ENCODE measurements around the gene PRKACG.
"Not testable (repeated sequence)": the region's sequence is repeated elsewhere in the genome, so short reads cannot be mapped to it uniquely, and the experiment has no call there.

The PRKACG gene

GRCh38 chr9:69023650-69024049, 9.7 kb upstream of the PRKACG start:
- no peak for DNase-seq

DNA sequence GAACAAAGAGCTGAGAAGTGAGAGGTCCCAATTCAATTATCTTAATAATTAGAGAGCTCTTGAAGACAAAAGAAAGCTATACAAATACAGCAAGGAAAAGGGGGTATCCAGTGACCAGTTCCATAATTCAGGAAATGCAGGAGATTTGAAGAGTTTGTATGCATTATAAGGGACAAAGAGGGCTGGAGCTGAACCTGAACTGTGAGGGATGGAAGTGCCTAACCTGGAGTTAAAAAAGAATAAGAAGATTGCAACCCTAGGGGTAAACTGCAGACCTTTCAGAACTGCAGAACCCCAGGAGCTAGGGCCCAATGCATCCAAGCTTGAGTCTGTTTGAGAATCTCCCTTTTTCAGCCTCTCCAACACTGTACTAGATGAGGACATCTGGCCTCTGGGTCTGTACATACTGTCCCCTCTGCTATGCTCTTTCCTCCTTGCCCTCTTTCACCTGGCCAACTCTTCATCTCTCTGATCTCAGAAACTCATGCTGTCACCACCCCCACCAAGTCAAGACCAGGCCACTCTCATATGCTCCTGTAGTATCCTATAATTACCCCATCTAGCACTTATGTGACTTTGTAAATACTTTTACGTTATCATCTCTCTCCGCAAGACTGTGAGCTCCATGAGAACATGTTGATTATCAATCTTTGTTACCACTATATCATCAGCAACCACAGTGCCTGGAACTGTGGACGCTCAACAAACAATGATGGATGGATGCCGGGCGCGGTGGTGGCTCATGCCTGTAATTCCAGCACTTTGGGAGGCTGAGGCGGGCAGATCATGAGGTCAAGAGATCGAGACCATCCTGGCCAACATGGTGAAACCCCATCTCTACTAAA, 6.6 kb upstream of the PRKACG start:
- no peak for DNase-seq

- DNase-seq: no peak
These were observed 5.9 kb upstream of the PRKACG start for GRCh38 chr9:69019808-69020207.

DNA sequence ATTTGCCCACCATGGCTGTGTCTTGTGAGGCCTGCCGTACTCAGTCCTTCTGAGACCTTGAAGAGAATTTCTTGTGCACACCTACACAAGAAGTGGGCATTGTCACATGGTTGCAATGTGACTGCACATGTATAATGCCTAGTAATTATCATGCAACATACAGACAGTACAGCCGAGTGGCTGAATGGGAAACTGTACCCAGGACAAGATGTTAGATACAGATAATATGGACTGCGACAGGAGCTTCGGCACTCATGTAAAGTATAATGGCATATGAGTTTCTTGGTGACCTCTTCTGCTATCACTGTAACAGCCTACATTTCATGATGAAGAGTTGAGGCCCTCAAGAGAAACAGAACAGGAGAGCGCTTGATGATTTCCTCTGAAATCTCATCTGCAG, 4.8 kb upstream of the PRKACG start:
- no peak for DNase-seq

- DNase-seq: no peak
These were observed 2.5 kb upstream of the PRKACG start for GRCh38 chr9:69016191-69017096.

- no peak for DNase-seq
These were observed 558 bp downstream of the PRKACG start for GRCh38 chr9:69013382-69013727.

GRCh38 chr9:69012696-69013381, 1.1 kb downstream of the PRKACG start:
- no peak for DNase-seq

DNA sequence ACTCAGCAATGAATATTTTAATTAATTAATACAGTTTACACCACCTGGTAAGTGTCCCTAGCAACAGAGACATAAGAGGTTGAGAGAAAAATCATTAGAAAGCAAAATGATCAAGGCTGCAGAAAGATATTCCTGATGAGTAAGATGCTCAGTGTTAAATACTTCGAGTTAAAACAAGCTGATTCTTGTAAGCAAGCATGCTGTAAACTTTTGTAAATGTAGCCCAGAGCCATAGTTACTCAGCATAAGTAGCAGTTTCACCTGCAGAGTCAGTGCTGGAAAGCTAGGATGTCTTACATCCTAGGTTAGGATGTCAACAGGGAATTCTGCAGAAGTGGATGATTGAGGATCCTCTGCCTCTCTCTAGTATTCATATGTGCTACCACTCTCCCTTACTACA, 4.2 kb downstream of the PRKACG start:
- DNase-seq: no peak

- no peak for DNase-seq
These were observed 9.1 kb downstream of the PRKACG start for GRCh38 chr9:69004836-69005235.

GRCh38 chr9:69003051-69003450, 10.9 kb downstream of the PRKACG start:
- no peak for DNase-seq

DNA sequence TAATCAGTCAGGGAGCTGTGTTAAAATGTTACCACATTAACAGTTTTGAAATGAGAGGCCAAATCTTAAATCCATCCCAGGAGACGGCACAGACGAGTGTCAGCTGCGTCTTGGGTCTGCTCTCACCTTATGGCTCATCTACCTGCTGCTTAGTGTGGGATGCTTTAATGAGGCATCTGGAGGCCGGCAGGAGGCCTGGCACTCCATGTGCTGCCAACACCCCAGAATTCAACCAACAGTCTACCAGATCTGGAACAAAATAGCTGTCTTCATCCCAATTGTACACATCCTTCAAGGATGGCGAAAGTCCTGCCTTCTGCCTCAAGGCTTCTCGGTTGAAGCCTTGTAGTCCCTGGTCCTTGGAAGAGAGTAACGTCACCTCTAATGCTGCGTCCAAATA, 12.0 kb downstream of the PRKACG start:
- no peak for DNase-seq

- DNase-seq: peak; percentile 80
These were observed 14.4 kb downstream of the PRKACG start for GRCh38 chr9:68999393-69000105.

- no peak for DNase-seq
These were observed 15.1 kb downstream of the PRKACG start for GRCh38 chr9:68998812-68999211.

- DNase-seq: no peak
These were observed 15.5 kb downstream of the PRKACG start for GRCh38 chr9:68998385-68998784.

GRCh38 chr9:68997666-68998065, 16.2 kb downstream of the PRKACG start:
- DNase-seq: no peak

DNA sequence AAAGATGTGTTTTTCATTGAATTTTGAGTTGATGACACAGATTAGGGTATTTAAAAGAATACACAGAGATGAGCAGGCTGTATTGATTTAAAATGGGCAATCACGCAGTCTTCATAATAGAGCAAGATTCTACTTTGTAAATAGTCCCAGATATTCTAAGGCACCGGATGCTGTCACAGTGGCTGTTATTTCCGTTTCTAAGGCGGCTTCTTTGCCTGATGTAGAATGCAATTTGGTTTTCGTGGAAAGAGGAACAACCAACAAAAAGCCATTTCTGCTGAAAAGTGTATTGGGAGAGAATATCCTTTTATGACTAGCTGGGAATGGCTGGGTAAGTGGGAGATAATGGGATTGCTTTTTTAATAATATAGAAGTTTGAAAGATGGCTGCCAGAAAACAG, 17.5 kb downstream of the PRKACG start:
- no peak for DNase-seq

GRCh38 chr9:68995776-68996175, 18.1 kb downstream of the PRKACG start:
- no peak for DNase-seq

- no peak for DNase-seq
These were observed 22.5 kb downstream of the PRKACG start for GRCh38 chr9:68991457-68991856.

DNA sequence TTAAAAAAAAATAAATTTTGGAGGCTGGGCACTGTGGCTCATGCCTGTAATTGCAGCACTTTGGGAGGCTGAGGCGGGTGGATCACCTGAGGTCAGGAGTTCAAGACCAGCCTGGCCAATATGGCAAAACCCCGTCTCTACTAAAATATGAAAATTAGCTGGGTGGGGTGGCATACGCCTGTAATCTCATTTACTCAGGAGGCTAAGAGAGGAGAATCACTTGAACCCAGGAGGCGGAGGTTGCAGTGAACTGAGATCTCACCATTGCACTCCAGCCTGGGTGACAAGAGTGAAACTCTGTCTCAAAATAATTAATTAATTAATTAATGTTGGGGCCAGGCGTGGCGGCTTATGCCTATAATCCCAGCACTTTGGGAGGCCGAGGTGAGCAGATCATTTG, 27.0 kb downstream of the PRKACG start:
- DNase-seq: not testable (repeated sequence)

DNA sequence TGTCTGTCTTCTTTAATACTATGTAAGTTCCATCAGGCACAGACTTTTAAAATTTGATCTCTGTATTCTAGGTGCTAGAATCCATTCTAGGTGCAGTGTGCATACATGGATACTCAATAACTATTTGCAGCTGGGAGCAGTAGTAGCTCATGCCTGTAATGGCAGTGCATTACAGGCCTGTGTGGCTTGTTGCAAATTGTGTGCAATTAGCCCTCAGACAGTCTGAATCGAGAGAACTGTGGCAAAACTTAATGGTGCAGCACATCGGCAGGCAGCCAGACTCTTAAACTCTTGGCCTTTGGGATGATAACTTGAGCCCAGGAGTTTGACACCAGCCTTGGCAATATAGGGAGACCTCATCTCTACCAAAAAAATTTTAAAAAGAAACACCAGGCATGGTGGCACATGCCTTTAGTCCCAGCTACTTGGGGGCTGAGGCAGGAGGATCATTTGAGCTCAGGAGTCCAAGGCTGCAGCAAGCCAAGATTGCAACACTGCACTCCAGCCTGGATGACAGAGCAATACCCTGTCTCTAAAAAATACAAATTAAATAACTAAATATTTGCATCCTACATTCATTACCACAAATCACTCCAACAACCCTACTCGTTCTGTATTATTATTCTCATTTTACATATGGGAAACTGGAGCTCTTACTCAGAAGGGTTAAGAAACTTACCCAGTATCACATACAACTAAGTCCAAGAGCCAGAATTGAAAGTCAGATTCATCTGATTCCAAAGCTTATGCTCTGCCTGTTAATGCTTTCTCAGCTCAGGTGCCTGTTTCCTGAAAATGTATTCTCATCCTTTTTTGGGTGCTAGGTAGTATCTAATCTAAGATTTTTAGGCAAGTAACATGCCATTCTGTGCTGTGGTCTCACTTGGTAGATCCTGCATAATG, 30.1 kb downstream of the PRKACG start:
- no peak for DNase-seq

DNA sequence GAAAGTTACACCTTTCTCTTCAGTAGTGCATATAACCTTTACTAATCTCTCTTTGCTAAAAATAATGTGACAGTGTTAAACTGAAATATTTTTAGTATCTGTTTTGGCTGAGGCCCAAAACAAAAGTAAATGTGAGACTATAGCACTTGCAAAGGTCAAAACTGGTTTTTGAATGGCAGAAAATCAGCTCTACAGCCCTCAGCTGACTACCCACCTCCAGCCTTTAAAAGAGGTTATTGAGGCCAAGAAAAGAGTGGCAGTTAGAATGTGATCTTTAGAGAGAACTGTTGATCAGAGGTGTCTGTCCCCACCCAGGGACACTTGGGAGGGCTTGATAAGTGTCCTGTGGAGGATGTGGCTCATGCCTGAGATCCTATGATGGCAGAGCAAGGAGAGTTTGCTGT, 30.9 kb downstream of the PRKACG start:
- no peak for DNase-seq

GRCh38 chr9:68981789-68982188, 32.1 kb downstream of the PRKACG start:
- DNase-seq: no peak

Measured in midbrain (tissue), 1 donor.